DOHH2 (cell line): ENCODE results near the gene TMEM200A.

ENCODE experiments used
- H3F3A ChIP-seq: fragments of 200-600 bp; sonication (generic), shearing (Covaris generic); 2 replicates; pipeline ENCODE4 v1.6.0; 2016; ENCODE audit warnings: antibody characterized with exemption, mild to moderate bottlenecking; ENCODE audit not compliant: control insufficient read depth, insufficient read depth
- H3K27ac ChIP-seq: fragments of 200-600 bp; sonication (generic); 2 replicates; pipeline ENCODE4 v1.5.1; 2014; ENCODE audit warnings: low read depth, mild to moderate bottlenecking, low read length, moderate library complexity
- H3K27me3 ChIP-seq: fragments of 200-600 bp; sonication (generic); 2 replicates; pipeline ENCODE4 v1.6.1; 2014; ENCODE audit warnings: mild to moderate bottlenecking, low read length, mixed read lengths; ENCODE audit not compliant: control insufficient read depth
- H3K36me3 ChIP-seq: fragments of 200-600 bp; sonication (generic); 2 replicates; pipeline ENCODE4 v1.6.1; 2014; ENCODE audit warnings: mild to moderate bottlenecking, low read length, moderate library complexity, mixed read lengths; ENCODE audit not compliant: control insufficient read depth
- H3K4me1 ChIP-seq: fragments of 200-600 bp; sonication (generic); 2 replicates; pipeline ENCODE4 v1.6.1; 2014; ENCODE audit warnings: mild to moderate bottlenecking, low read length, mixed read lengths; ENCODE audit not compliant: control insufficient read depth
- H3K4me2 ChIP-seq: fragments of 200-600 bp; sonication (generic); 2 replicates; pipeline ENCODE4 v1.6.0; 2014; ENCODE audit warnings: mild to moderate bottlenecking, low read length, moderate library complexity
- H3K4me3 ChIP-seq: fragments of 200-600 bp; sonication (generic); 2 replicates; pipeline ENCODE4 v1.5.1; 2014; ENCODE audit warnings: mild to moderate bottlenecking, low read length, mixed read lengths
- H3K79me2 ChIP-seq: fragments of 200-600 bp; sonication (generic); 2 replicates; pipeline ENCODE4 v1.6.1; 2014; ENCODE audit warnings: mild to moderate bottlenecking, low read length, mixed read lengths; ENCODE audit not compliant: control insufficient read depth
- H3K9me2 ChIP-seq: fragments of 200-600 bp; sonication (generic); replicated peaks from 2 replicates; pipeline ENCODE4 v1.6.1; 2014; ENCODE audit warnings: mild to moderate bottlenecking, low read length, mixed read lengths; ENCODE audit not compliant: control insufficient read depth
- H3K9me3 ChIP-seq: fragments of 200-600 bp; sonication (generic); 2 replicates; pipeline ENCODE4 v1.6.1; 2014; ENCODE audit warnings: antibody characterized with exemption, low read length, mixed read lengths; ENCODE audit not compliant: control insufficient read depth, insufficient read depth
- H4K20me1 ChIP-seq: fragments of 200-600 bp; sonication (generic); 2 replicates; pipeline ENCODE4 v1.6.0; 2014; ENCODE audit warnings: low read depth, mild to moderate bottlenecking, antibody characterized with exemption, low read length, moderate library complexity; ENCODE audit not compliant: control insufficient read depth, insufficient read depth
- EZH2phosphoT487 ChIP-seq: fragments of 200-600 bp; sonication (generic); IDR thresholded peaks from 2 replicates; pipeline ENCODE4 v1.6.1; 2017; ENCODE audit warnings: borderline replicate concordance, mild to moderate bottlenecking, antibody characterized with exemption, low read length, moderate library complexity, mixed read lengths
- TF ChIP-seq, protein P1 (sequence below): fragments of 200-600 bp; sonication (generic); IDR thresholded peaks from one replicate; pipeline ENCODE4 v1.5.1; 2014; ENCODE audit warnings: antibody characterized with exemption, mild to moderate bottlenecking, low read depth, low read length; ENCODE audit not compliant: poor library complexity, severe bottlenecking

TMEM200A gene

DNA sequence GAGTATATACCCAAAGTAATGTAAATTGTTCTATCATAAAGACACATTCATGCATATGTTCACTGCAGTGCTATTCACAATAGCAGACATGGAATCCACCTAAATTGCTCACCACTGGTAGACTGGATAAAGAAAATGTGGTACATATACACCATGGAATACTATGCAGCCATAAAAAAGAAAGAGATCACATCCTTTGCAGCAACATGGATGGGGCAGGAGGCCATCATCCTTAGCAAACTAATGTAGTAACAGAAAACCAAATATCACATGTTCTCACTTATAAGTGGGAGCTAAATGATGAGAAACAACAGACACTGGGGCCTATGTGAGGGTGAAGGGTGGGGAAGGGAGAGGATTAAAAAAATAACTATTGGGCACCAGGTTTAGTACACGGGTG, 11.5 kb upstream of the TMEM200A start:
- H3F3A ChIP-seq: no peaks in the 10 kb centered on the region
- no peaks in the 10 kb centered on the region for H3K9me2 ChIP-seq
- H3K4me3 ChIP-seq: no peak overlapping the region
- no peaks in the 10 kb centered on the region for H3K4me1 ChIP-seq
- H3K27ac ChIP-seq: no peak overlapping the region
- TF ChIP-seq, protein P1, sequence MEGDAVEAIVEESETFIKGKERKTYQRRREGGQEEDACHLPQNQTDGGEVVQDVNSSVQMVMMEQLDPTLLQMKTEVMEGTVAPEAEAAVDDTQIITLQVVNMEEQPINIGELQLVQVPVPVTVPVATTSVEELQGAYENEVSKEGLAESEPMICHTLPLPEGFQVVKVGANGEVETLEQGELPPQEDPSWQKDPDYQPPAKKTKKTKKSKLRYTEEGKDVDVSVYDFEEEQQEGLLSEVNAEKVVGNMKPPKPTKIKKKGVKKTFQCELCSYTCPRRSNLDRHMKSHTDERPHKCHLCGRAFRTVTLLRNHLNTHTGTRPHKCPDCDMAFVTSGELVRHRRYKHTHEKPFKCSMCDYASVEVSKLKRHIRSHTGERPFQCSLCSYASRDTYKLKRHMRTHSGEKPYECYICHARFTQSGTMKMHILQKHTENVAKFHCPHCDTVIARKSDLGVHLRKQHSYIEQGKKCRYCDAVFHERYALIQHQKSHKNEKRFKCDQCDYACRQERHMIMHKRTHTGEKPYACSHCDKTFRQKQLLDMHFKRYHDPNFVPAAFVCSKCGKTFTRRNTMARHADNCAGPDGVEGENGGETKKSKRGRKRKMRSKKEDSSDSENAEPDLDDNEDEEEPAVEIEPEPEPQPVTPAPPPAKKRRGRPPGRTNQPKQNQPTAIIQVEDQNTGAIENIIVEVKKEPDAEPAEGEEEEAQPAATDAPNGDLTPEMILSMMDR: no peak
- no peak for TF ChIP-seq EZH2phosphoT487
- no peaks in the 10 kb centered on the region for H3K36me3 ChIP-seq
- H3K9me3 ChIP-seq: no peaks in the 10 kb centered on the region
- no peaks in the 10 kb centered on the region for H4K20me1 ChIP-seq
- H3K4me2 ChIP-seq: no peak overlapping the region
- no peaks in the 10 kb centered on the region for H3K79me2 ChIP-seq
- no peaks in the 10 kb centered on the region for H3K27me3 ChIP-seq

DNA sequence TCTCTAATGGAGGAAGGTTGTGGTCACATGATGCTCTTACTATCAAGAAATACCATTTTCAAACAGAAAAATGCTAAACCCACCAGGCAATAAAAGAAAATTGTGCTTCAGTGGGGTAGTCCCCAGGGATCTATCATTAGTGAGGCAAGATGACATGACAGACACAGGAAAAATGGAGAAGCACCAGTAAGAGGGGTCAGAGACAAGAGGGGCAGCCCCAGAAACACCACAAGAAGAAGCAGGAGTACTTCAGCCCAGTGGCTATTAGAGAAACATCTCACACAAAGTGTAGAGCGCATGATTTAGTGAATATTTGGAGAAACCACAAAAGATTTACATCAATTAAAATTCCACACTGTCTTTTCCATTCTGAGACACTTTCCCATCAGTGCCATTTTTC, 10.2 kb upstream of the TMEM200A start:
- H3K9me3 ChIP-seq: no peaks in the 10 kb centered on the region
- H3F3A ChIP-seq: no peaks in the 10 kb centered on the region
- H3K27ac ChIP-seq: no peak overlapping the region
- H3K36me3 ChIP-seq: no peaks in the 10 kb centered on the region
- no peaks in the 10 kb centered on the region for H3K79me2 ChIP-seq
- H3K27me3 ChIP-seq: no peaks in the 10 kb centered on the region
- H3K4me3 ChIP-seq: no peak overlapping the region
- no peak overlapping the region for H3K4me2 ChIP-seq
- H3K4me1 ChIP-seq: no peaks in the 10 kb centered on the region
- no peak for TF ChIP-seq EZH2phosphoT487
- TF ChIP-seq, protein P1: no peak
- H4K20me1 ChIP-seq: no peaks in the 10 kb centered on the region
- H3K9me2 ChIP-seq: no peaks in the 10 kb centered on the region

DNA sequence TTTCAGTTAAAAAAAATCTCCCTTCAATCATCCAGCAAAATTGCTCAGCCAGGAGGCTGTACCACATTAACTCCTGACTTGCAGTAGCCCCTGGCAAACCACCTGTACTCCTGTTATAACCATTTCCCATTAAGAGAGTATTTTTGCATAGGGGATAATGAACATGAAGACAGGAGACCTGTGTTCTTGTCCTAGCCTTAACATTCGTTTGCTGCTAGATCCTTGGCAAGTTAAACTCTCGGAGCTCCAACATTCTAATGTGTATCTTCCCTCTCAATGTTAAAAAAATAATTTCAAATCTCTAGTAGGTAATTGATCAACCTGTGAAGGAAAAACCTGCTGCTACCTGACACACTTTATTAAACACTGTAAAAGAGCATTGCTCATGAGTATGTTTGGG, 8.4 kb upstream of the TMEM200A start:
- Histone ChIP-seq H3K9me3 (no peaks in the 10 kb centered on the region), H4K20me1 (no peaks in the 10 kb centered on the region), H3K36me3 (no peaks in the 10 kb centered on the region), H3F3A (no peaks in the 10 kb centered on the region), H3K9me2 (no peaks in the 10 kb centered on the region), H3K79me2 (no peaks in the 10 kb centered on the region), H3K27ac (no peak overlapping the region), H3K27me3 (no peaks in the 10 kb centered on the region), H3K4me1 (no peaks in the 10 kb centered on the region), H3K4me2 (no peak overlapping the region), H3K4me3 (no peak overlapping the region)
- no peak for TF ChIP-seq EZH2phosphoT487
- TF ChIP-seq, protein P1: no peak

DNA sequence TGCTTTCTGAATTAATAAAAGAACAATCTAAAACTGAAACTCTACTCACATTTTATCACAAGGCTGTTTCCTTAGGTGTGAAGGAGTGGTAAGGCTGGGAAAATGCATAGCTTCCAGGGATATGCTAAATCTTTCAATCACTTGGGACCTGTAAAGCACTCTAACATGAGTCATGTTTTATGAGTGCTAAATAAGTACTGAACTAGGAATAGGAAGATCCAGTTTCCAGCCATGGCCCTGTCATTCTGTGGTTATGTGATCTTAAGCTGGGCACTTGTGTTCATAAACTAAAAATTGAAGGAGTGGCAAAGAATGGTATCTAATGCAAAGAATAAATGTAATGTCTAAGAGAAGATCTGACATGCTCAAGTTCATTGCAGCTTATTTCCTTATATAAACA, 6.1 kb upstream of the TMEM200A start:
- H3K27me3 ChIP-seq: peaks cover 5% of the 10 kb centered on the region
- H3K36me3 ChIP-seq: no peaks in the 10 kb centered on the region
- no peaks in the 10 kb centered on the region for H3K9me2 ChIP-seq
- no peak overlapping the region for H3K4me2 ChIP-seq
- H3K79me2 ChIP-seq: no peaks in the 10 kb centered on the region
- H3F3A ChIP-seq: no peaks in the 10 kb centered on the region
- H3K4me1 ChIP-seq: no peaks in the 10 kb centered on the region
- no peak for TF ChIP-seq EZH2phosphoT487
- TF ChIP-seq, protein P1: no peak
- H3K4me3 ChIP-seq: no peak overlapping the region
- no peaks in the 10 kb centered on the region for H4K20me1 ChIP-seq
- H3K9me3 ChIP-seq: no peaks in the 10 kb centered on the region
- no peak overlapping the region for H3K27ac ChIP-seq
